GM12873 (cell line): ENCODE data around the gene IQCH.

Source experiments
- CTCF ChIP-seq: IDR thresholded peaks from 2 replicates; pipeline ENCODE4 v1.5.1; 2012; ENCODE audit warnings: low read depth, mild to moderate bottlenecking, moderate library complexity, low read length, control low read depth; ENCODE audit not compliant: insufficient read depth; ENCODE audit errors: missing control alignments

IQCH gene

GRCh38 chr15:67405208-67406191 is 150.9 kb downstream of the IQCH start:
- no peak for TF ChIP-seq CTCF

DNA sequence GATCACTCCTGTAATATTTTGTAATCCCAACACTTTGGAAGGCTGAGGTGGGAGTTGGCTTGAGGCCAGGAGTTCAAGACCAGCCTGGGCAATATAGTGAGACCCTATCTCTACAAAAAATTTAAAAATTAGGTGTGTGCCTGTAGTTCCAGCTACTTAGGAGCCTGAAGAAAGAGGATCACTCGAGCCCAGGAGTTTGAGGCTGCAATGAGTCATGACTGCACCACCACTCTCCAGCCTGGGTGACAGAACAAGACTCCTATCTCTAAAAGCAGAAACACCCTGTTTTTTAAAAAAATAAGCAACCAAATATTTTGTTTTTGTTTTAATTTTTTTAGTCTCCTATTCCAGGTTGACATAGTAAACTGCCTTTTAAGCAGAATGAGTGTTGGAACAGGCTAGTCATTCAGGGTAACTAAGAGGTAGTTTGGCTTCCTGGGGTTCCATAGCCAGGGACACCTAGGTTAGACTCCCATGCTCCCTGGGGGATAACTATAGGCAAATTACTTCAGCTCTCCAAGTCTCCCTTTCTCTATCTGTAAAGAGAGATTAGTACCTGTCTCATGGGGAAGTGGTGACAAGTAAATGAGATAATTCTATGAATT is 151.8 kb downstream of the IQCH start:
- TF ChIP-seq CTCF = no peak

GRCh38 chr15:67407786-67408185 is 153.2 kb downstream of the IQCH start:
- no peak for TF ChIP-seq CTCF

- no peak for TF ChIP-seq CTCF
These were observed 154.6 kb downstream of the IQCH start for GRCh38 chr15:67409175-67409574.

DNA sequence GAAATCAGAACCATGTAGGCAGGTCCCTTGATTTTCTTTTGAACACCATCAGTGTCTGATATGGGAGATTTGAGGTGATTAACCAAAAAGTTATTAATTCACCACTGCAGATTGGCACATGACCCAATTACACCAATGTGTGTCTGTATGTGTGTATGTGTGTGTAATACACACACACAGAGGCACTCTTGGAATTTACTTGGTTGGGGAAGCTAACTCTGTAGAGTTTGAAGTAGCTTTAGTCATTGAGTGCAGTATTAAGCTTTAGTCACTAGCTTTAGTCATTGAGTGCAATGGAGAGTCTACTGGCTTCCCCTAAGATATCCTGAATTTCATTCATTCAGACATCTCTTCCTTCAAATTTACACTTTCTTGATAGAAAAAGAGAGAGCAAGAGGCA is 156.9 kb downstream of the IQCH start:
- no peak for TF ChIP-seq CTCF

DNA sequence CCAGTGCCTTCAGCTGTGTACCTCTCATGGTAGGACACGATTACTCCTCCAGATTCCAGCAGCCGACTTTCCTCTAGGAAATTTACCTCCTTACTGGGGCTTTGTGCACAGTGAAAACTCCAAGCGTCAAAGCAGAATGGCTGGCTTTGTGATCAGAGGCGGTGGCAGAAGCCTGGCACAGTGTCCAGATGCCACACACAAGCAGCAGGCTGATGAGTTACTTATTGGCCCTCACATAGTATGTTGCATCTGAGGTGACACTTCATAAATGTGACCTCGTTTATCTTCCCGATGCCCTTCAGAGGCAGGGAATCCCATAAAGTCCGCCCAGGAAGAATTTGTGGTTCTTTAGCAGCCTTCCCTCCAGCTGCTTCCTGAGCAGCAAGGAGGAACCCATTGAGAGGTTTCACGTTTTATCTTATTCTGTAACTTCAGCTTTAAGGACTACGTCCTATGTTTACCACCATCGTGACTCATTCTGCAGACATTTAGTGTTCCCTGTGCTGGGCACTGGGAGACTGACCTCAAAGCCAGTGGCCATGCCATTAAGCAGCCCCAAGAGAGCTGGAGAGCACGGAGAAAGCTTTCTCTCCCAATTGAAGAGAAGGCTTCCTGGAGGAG is 159.3 kb downstream of the IQCH start:
- TF ChIP-seq CTCF = no peak

DNA sequence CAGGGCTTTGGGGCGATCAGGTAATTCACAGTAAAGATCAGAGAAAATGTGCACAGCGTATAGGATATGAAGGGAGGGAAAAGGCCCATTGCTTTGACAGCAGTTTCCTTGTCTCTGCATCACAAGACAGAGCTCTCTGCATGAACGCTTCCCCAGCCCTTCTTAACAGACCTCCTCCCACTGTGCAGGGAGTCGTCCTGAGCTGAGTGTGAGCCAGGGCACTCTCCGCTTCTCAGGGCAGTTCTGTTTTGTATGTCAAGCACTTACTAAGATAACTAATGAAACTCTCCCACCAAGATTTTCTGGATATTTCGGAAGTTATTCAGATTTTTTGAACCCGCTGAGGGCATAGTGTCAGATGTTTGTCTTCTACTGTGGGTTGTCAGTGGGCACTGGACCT is 160.6 kb downstream of the IQCH start:
- no peak for TF ChIP-seq CTCF
